Tongue (tissue), 2 donors: Measurements from ENCODE around the gene METRNL. TPM values are rescaled to one million over a fixed set of nuclear protein-coding genes. Genes with fewer than 3 reads are reported as not detected.
A peak's percentile ranks its signal among the peaks of the same experiment; 100 is the strongest.

Experiments
- DNase-seq: peaks from one replicate; pipeline ENCODE4 v3.0.0-alpha.2; 2015
- total RNA-seq: library from RNA; depleted of rRNA; stranded (reverse); fragments of >200 nt; gene quantifications from one replicate; pipeline ENCODE4 v1.2.3, GENCODE V29; 2014

The METRNL gene
- total RNA-seq, 1 donor from 2014 or later = 45.6 TPM

GRCh38 chr17:83080858-83081683, 1.7 kb downstream of the METRNL start:
- no peak for DNase-seq

DNA sequence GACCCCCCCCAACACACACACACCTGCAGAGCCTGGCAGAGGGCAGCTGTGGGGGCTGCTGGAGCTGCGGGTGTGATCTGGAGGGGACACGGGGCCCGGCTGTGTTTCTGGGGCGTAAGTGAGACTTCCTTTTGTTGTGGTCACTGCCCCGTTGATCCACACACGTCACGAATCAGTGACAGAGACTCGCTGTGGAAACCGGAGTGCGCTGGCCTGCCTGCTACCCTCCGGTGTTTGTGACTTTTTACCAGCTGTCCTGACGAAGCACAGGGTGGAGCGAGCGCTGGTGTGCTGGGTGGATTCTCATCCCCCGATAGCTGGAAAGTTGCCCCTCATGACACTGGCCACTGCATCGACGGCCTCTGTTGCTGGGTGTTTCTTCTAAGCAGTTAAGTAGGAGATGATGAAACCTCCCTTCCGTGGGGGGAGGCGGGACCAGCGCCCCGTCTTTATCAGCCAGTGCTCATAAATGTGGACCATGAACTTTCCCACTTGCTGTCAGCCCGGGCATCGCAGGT, 2.3 kb downstream of the METRNL start:
- no peak for DNase-seq

- no peak for DNase-seq
Observed at GRCh38 chr17:83082424-83082823, 3.0 kb downstream of the METRNL start.

DNA sequence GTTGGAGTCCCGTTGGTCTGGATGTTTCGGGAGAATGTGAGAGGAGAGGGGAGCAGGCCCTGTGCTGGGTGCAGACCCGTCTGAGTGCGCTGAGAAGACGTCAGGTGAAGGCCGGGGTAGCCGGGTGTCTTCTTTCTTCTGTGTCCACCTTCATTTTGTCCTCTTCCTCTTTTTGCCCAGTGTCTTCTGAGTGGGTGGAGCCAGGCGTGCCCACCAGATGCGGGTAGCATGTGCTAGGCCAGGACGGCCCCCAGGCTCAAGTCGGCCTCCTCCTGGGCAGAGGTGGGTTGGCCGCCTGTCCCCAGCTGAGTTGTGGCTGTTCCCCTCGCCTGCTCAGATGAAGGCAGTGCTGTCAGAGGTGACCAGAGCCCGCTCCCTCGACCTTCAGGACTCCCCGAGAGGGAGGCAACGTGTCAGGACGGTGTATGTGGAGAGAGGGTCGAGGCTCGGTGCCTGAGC, 3.5 kb downstream of the METRNL start:
- no peak for DNase-seq

- peak; percentile 80 for DNase-seq
Observed at GRCh38 chr17:83083368-83084201, 4.2 kb downstream of the METRNL start.

DNA sequence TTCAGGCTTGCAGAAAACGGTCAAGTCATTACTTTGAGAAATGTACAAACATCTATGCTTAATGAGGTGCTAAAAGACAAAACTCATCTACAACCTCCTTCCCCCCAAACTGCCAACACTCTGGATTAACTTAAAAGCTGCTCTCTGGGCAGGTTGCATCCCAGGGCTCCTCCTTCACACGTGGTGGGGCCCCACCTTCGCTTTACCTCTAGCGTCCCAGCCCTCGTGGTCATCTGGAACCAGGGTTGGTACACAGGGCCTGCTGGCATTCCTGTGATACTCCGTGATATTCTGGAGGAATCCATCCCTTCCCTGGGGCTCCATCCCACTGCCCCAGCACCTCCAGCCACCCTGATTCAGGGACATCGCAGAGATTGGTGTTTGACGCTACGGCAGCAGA, 4.8 kb downstream of the METRNL start:
- no peak for DNase-seq

- no peak for DNase-seq
Observed at GRCh38 chr17:83084621-83085056, 5.2 kb downstream of the METRNL start.

DNA sequence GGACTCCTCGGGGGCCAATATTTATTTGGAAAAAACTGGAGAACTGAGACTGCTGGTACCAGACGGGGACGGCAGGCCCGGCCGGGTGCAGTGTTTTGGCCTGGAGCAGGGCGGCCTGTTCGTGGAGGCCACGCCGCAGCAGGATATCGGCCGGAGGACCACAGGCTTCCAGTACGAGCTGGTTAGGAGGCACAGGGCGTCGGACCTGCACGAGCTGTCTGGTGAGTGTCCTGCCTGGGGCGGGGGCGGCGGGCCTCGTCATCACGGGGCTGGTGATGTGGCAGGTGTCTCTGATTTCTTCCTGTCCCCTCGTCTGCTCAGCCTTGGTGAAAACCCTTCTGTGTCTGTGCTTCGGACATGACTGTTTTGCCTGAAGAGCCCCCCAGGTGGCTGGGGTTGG, 5.7 kb downstream of the METRNL start:
- no peak for DNase-seq

- DNase-seq = no peak
Observed at GRCh38 chr17:83085526-83086198, 6.3 kb downstream of the METRNL start.

- no peak for DNase-seq
Observed at GRCh38 chr17:83086199-83086880, 6.9 kb downstream of the METRNL start.

- no peak for DNase-seq
Observed at GRCh38 chr17:83086907-83087787, 7.7 kb downstream of the METRNL start.

DNA sequence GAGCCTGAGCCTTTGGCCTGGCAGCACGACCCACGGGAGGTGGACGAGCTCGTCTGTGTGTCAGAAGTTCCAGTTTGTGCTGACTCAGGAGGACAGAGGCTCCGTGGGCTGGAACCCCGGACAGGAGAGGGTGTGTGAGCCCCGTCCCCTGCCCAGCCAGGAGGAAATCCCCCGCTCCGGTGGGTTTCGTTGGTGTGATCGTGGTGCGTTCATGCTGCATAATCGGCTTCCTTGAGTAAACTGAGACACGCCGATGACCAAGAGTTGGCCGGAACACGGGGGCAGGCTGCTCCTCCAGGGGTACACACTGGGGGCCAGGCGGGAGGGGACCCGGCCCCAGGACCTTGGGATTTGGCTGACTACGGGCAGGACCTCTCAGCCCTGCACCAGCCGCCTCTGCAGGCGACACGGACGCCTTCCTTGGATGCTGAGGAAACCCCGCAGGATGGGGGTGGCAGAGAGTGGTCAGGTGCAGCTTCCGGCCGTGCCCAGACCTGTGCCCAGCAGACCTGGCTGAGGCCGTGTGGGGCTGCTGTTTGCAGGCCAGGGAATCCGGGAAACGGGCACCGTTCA, 8.5 kb downstream of the METRNL start:
- DNase-seq = no peak

DNA sequence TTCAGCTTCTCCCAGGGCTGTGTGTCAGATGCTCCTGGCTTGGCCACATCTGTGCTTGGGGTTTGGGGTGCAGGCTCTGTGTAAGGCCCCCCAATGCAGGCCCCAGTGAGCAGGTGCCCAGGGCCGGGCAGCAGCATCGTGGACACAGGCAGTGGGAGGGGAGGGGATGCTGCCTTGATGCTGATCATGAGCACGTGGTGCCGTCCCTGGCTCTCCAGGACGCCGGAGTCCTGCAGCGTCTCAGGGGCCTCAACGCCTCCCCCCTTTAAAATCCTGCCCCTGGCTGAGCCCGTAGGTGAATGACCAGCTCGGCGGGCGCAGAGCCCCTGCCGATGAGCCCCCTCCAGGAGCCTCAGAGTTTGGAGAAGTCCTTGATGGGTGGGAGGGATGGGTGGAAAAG, 9.0 kb downstream of the METRNL start:
- no peak for DNase-seq

GRCh38 chr17:83088909-83089308, 9.5 kb downstream of the METRNL start:
- no peak for DNase-seq

DNA sequence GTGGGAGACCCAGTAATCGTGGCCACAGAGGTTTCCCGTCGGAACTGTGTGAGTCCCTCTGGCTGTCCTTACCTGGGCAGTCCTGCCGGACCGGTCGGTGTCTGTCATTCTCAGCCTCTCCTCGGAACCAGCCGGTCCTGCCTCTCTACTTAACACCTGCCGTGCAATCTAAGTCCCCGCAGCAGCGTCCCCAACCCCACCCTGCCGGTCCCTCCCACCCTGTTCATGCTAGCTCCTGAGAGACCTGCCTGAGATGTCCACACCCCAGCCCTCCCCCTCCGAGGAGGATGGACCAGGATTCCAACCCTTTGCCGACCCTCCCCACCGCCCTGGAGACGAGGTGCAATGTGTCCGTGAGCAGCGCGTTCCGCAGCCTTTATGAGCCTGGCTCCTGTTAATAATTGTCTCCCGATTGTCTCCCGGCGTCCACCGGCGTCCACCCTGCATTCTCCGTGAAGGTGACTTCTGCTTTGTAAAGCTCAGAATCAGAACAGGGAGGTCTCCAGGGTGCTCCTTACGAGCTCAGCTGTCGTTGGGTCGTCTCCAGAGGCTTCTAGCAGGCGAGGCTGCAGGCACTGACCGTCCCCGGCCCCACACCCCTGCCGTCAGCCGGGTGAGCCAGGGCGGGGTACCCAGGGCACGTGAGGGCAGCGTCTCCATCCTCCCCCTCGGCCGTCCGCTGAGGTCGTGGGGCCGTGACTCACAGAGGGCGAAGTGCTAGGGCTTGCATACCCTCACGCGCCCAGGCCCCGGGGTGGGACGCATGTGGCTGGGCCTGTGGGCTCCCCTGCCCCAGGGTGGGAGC, 10.1 kb downstream of the METRNL start:
- DNase-seq = no peak

- no peak for DNase-seq
Observed at GRCh38 chr17:83090444-83091256, 11.2 kb downstream of the METRNL start.

- peak; percentile 65 for DNase-seq
Observed at GRCh38 chr17:83091257-83092141, 12.1 kb downstream of the METRNL start.

DNA sequence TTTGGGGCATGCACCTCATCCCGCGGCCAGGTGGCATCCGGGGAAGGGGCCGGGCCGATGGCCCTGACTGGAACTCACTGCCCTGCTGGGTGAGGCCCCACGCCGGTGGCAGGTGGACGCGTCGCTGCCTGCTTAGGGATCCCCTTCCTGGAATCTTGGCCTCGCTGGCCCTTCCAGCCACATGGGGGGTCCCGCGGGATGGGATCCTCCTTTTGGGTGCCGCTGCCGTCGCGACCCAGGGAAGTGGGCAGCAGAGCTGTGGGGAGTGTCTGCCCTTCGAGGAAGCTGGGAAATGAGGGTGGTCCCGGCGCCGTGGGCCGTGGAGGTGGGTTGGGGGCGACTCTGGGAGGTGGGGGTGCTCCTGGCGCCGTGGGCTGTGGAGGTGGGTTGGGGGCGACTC, 12.8 kb downstream of the METRNL start:
- no peak for DNase-seq
